Erythroblast (primary cell): ENCODE data around the gene LYST.

Experiments
- GATA1 ChIP-seq: IDR thresholded peaks from 2 replicates; pipeline ENCODE4 v1.6.1; 2011; ENCODE audit warnings: low read depth, mild to moderate bottlenecking, control low read depth, low read length, moderate library complexity
- POLR2A ChIP-seq: IDR thresholded peaks from 2 replicates; pipeline ENCODE4 v1.6.1; 2011; ENCODE audit warnings: mild to moderate bottlenecking, low read length

- TF ChIP-seq POLR2A = no peak
- no peak for TF ChIP-seq GATA1
These were observed 234.9 kb downstream of the LYST start for GRCh38 chr1:235631816-235632215.
